ENCODE data around the gene HYKK. TPM values are rescaled to one million over a fixed set of nuclear protein-coding genes. Genes with fewer than 3 reads are reported as not detected.
"Not testable (repeated sequence)": the region's sequence is repeated elsewhere in the genome, so short reads cannot be mapped to it uniquely, and the experiment has no call there.

HYKK gene
- total RNA-seq, 3 donors from 2014 or later (not counting 1 experiment from before 2014, with no cell fraction given) = 0.32 TPM; not detected in 2

GRCh38 chr15:78538358-78538757, 31.0 kb downstream of the HYKK start:
- Histone ChIP-seq H3K27ac (ENCODE audit: low read length) (no peak overlapping the region), H3K36me3 (ENCODE audit: control insufficient read depth, insufficient read depth, low read length) (peaks cover 10% of the 10 kb centered on the region), H3K4me3 (ENCODE audit: low read length) (no peak overlapping the region), H3K27me3 (ENCODE audit: control insufficient read depth, insufficient read depth, low read length) (no peaks in the 10 kb centered on the region), H3K9me3 (ENCODE audit: control insufficient read depth, insufficient read depth, low read length) (no peaks in the 10 kb centered on the region), H3K4me1 (ENCODE audit: control insufficient read depth, insufficient read depth, low read length) (peaks cover 16% of the 10 kb centered on the region)
- Mint-ChIP-seq H3K36me3 (peaks cover 10% of the 10 kb centered on the region), H3K4me3 (peak overlapping the region; percentile 1), H3K9me3 (no peaks in the 10 kb centered on the region), H3K4me1 (peaks cover 32 to 33% of the 10 kb centered on the region in 2 donors), H3K27ac (peak overlapping the region; percentile 89 to 92), H3K27me3 (ENCODE audit: low read depth in 2 of 2) (no peaks in the 10 kb centered on the region)
- TF ChIP-seq CTCF (IDR thresholded peaks at IDR 0.05) = no peak
- WGBS (ENCODE audit: insufficient coverage) = 79% methylated on average over 1 of the region's 1 CpG
- ATAC-seq (no peak), DNase-seq (no peak)
- intact Hi-C loops (cut with micrococcal nuclease) = no loop called here

DNA sequence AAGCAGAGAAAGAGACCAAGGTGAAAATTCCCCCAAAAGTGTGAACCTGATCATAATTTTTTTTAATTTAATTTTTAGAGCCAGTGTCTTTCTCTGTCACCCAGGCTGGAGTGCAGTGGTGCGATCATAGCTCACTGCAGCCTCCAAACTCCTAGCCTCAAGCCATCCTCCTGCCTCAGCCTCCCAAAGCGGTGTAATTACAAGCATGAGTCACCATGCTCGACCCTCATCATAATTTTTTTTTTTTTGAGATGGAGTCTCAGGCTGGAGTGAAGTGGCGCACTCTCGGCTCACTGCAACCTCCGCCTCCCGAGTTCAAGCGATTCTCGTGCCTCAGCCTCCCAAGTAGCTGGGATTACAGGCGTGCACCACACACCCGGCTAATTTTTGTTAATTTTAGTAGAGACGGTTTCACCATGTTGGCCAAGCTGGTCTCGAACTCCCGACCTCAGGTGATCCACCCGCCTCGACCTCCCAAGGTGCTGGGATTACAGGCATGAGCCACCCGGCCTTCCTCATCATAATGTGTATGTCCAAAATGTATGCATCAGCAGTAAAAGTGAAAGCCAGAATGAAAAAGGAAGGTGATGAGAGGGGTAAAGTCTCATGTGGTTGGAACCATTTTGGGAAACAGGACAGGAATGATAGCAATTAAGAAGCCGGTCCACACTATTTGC, 32.2 kb downstream of the HYKK start:
- H3K27ac ChIP-seq (ENCODE audit: low read length) = peak overlapping the region; percentile 96
- not testable (repeated sequence) for DNase-seq; H3K36me3 Mint-ChIP-seq; H3K9me3 ChIP-seq (ENCODE audit: control insufficient read depth, insufficient read depth, low read length); H3K27me3 Mint-ChIP-seq (ENCODE audit: low read depth in 2 of 2); H3K9me3 Mint-ChIP-seq; H3K27me3 ChIP-seq (ENCODE audit: control insufficient read depth, insufficient read depth, low read length); ATAC-seq
- 82% methylated on average over 18 of the region's 18 CpGs for WGBS (ENCODE audit: insufficient coverage)
- Mint-ChIP-seq H3K4me3 (peak overlapping the region; percentile 92), H3K4me1 (peaks cover 32 to 33% of the 10 kb centered on the region in 2 donors), H3K27ac (peak overlapping the region; percentile 89 to 92)
- intact Hi-C loops (cut with micrococcal nuclease) = loop anchor here (1.0 to 2.0 kb wide), 2 partner anchors 101 to 333 kb away; partner anchors contain the start of genes IREB2 and MORF4L1
- peak overlapping the region; percentile 88 for H3K4me3 ChIP-seq (ENCODE audit: low read length)
- peaks cover 16% of the 10 kb centered on the region for H3K4me1 ChIP-seq (ENCODE audit: control insufficient read depth, insufficient read depth, low read length)
- H3K36me3 ChIP-seq (ENCODE audit: control insufficient read depth, insufficient read depth, low read length) = peaks cover 16% of the 10 kb centered on the region

GRCh38 chr15:78540141-78540870, 32.9 kb downstream of the HYKK start, which contains the start of gene PSMA4:
Gene PSMA4 (plus strand): TSS chr15:78540444. CDS start chr15:78541928, 1,484 bp downstream.
- no peaks in the 10 kb centered on the region for H3K9me3 ChIP-seq (ENCODE audit: control insufficient read depth, insufficient read depth, low read length)
- peak; percentile 95 to 96 for DNase-seq
- peaks cover 10% of the 10 kb centered on the region for H3K36me3 Mint-ChIP-seq
- intact Hi-C loops (cut with micrococcal nuclease) = loop anchor here (1.0 to 2.0 kb wide), 2 partner anchors 102 to 332 kb away; partner anchors contain the start of genes IREB2 and MORF4L1
- peak within 1 kb of the TSS; percentile 92 for H3K4me3 Mint-ChIP-seq
- peak within 1 kb of the TSS; percentile 88 for H3K4me3 ChIP-seq (ENCODE audit: low read length)
- no peak for TF ChIP-seq CTCF (IDR thresholded peaks at IDR 0.05)
- peaks cover 16% of the 10 kb centered on the region for H3K4me1 ChIP-seq (ENCODE audit: control insufficient read depth, insufficient read depth, low read length)
- peaks cover 23% of the 10 kb centered on the region for H3K36me3 ChIP-seq (ENCODE audit: control insufficient read depth, insufficient read depth, low read length)
- H3K9me3 Mint-ChIP-seq = no peaks in the 10 kb centered on the region
- peak within 1 kb of the TSS; percentile 89 to 92 for H3K27ac Mint-ChIP-seq
- WGBS (ENCODE audit: insufficient coverage) = under 1% methylated on average over 56 of the region's 56 CpGs
- H3K27ac ChIP-seq (ENCODE audit: low read length) = peak within 1 kb of the TSS; percentile 96
- H3K27me3 Mint-ChIP-seq (ENCODE audit: low read depth in 2 of 2) = no peaks in the 10 kb centered on the region
- no peaks in the 10 kb centered on the region for H3K27me3 ChIP-seq (ENCODE audit: control insufficient read depth, insufficient read depth, low read length)
- ATAC-seq = peak; percentile 87 to 93 (median 88)
- H3K4me1 Mint-ChIP-seq = peaks cover 32 to 33% of the 10 kb centered on the region in 2 donors
